ENCODE results near the gene SBNO2.

SBNO2 gene

GRCh38 chr19:1089126-1089771 is 84.8 kb downstream of the SBNO2 start:
- no peak for DNase-seq (ENCODE audit: low spot score)

- no peak for DNase-seq (ENCODE audit: low spot score)
Observed at GRCh38 chr19:1088416-1089010, 85.6 kb downstream of the SBNO2 start.

- DNase-seq (ENCODE audit: low spot score) = no peak
Observed at GRCh38 chr19:1087813-1088415, 86.2 kb downstream of the SBNO2 start.

- no peak for DNase-seq (ENCODE audit: low spot score)
Observed at GRCh38 chr19:1086613-1087012, 87.5 kb downstream of the SBNO2 start.

- DNase-seq (ENCODE audit: low spot score) = no peak
Observed at GRCh38 chr19:1085676-1086442, 88.2 kb downstream of the SBNO2 start.

- no peak for DNase-seq (ENCODE audit: low spot score)
Observed at GRCh38 chr19:1085053-1085658, 88.9 kb downstream of the SBNO2 start.

GRCh38 chr19:1084024-1084868 is 89.8 kb downstream of the SBNO2 start:
- no peak for DNase-seq (ENCODE audit: low spot score)

GRCh38 chr19:1082928-1083816 is 90.9 kb downstream of the SBNO2 start:
- DNase-seq (ENCODE audit: low spot score) = no peak

GRCh38 chr19:1082165-1082927 is 91.7 kb downstream of the SBNO2 start:
- no peak for DNase-seq (ENCODE audit: low spot score)

- DNase-seq (ENCODE audit: low spot score) = no peak
Observed at GRCh38 chr19:1081301-1082164, 92.5 kb downstream of the SBNO2 start.

GRCh38 chr19:1080360-1081161 is 93.5 kb downstream of the SBNO2 start:
- DNase-seq (ENCODE audit: low spot score) = no peak

- DNase-seq (ENCODE audit: low spot score) = no peak
Observed at GRCh38 chr19:1079566-1080111, 94.4 kb downstream of the SBNO2 start.

GRCh38 chr19:1076951-1077350 is 97.1 kb downstream of the SBNO2 start:
- no peak for DNase-seq (ENCODE audit: low spot score)

- DNase-seq (ENCODE audit: low spot score) = no peak
Observed at GRCh38 chr19:1076046-1076386, 98.1 kb downstream of the SBNO2 start.

- DNase-seq (ENCODE audit: low spot score) = no peak
Observed at GRCh38 chr19:1074544-1075283, 99.4 kb downstream of the SBNO2 start.

- DNase-seq (ENCODE audit: low spot score) = no peak
Observed at GRCh38 chr19:1073956-1074517, 100.0 kb downstream of the SBNO2 start.

Measured in AG08395 (cell line).